DMS114 treated with DMSO at 0.1 percent for 48 hours (cell line): ENCODE results near the gene CNPY1.
A peak's percentile ranks its signal among the peaks of the same experiment; 100 is the strongest.

Experiments
- DNase-seq: peaks from one replicate; lab custom pipeline; 2025; ENCODE audit not compliant: unreplicated experiment; lab: John Stamatoyannopoulos, UW

Gene CNPY1

GRCh38 chr7:155457544-155458110 is 88.7 kb downstream of the CNPY1 start:
- no peak for DNase-seq

- peak; percentile 75 for DNase-seq
These were observed 89.4 kb downstream of the CNPY1 start for GRCh38 chr7:155456738-155457543.

- DNase-seq = no peak
These were observed 90.3 kb downstream of the CNPY1 start for GRCh38 chr7:155455776-155456737.

- DNase-seq = no peak
These were observed 91.1 kb downstream of the CNPY1 start for GRCh38 chr7:155455132-155455693.

GRCh38 chr7:155454183-155455112 is 91.9 kb downstream of the CNPY1 start:
- DNase-seq = no peak

GRCh38 chr7:155453296-155454182 is 92.8 kb downstream of the CNPY1 start:
- no peak for DNase-seq

GRCh38 chr7:155452505-155453295 is 93.7 kb downstream of the CNPY1 start:
- no peak for DNase-seq

GRCh38 chr7:155451840-155452239 is 94.5 kb downstream of the CNPY1 start:
- no peak for DNase-seq
